Parathyroid adenoma (tissue), 2 donors: Measurements from ENCODE around the gene TANGO2.
A peak's percentile ranks its signal among the peaks of the same experiment; 100 is the strongest.

Experiments
- H2AFZ ChIP-seq: fragments of 300-600 bp; sonication (generic); one replicate; pipeline ENCODE4 v1.7.0; 2017; ENCODE audit warnings: antibody characterized with exemption, mild to moderate bottlenecking
- H3K27ac ChIP-seq: fragments of 300-600 bp; sonication (generic); one replicate; pipeline ENCODE4 v1.7.0; 2017
- H3K27me3 ChIP-seq: fragments of 300-600 bp; sonication (generic); one replicate; pipeline ENCODE4 v1.7.0; 2017; ENCODE audit warnings: low read length; ENCODE audit not compliant: control insufficient read depth, insufficient read depth
- H3K36me3 ChIP-seq: fragments of 300-600 bp; sonication (generic); one replicate; pipeline ENCODE4 v1.7.0; 2017; ENCODE audit warnings: low read length; ENCODE audit not compliant: control insufficient read depth, insufficient read depth
- H3K4me1 ChIP-seq: fragments of 300-600 bp; sonication (generic); one replicate; pipeline ENCODE4 v1.7.0; 2017; ENCODE audit warnings: control low read depth
- H3K4me2 ChIP-seq: fragments of 300-600 bp; sonication (generic); one replicate; pipeline ENCODE4 v1.7.0; 2017; ENCODE audit warnings: low read length
- H3K4me3 ChIP-seq: fragments of 300-600 bp; sonication (generic); one replicate; pipeline ENCODE4 v1.7.0; 2017; ENCODE audit warnings: low read depth, low read length
- H3K79me2 ChIP-seq: fragments of 300-600 bp; sonication (generic); one replicate; pipeline ENCODE4 v1.7.0; 2017; ENCODE audit warnings: control low read depth
- H3K9ac ChIP-seq: fragments of 300-600 bp; sonication (generic); one replicate; pipeline ENCODE4 v1.7.0; 2017; ENCODE audit warnings: mild to moderate bottlenecking
- H3K9me3 ChIP-seq: fragments of 300-600 bp; sonication (generic); one replicate; pipeline ENCODE4 v1.7.0; 2017; ENCODE audit warnings: low read length; ENCODE audit not compliant: control insufficient read depth
- TF ChIP-seq, protein P1 (sequence below): fragments of 300-600 bp; sonication (generic); IDR thresholded peaks from one replicate; pipeline ENCODE4 v1.7.0; 2017; ENCODE audit warnings: antibody characterized with exemption, mild to moderate bottlenecking
- donor health status: primary hyperparathyroidism.

The TANGO2 gene, protein sequence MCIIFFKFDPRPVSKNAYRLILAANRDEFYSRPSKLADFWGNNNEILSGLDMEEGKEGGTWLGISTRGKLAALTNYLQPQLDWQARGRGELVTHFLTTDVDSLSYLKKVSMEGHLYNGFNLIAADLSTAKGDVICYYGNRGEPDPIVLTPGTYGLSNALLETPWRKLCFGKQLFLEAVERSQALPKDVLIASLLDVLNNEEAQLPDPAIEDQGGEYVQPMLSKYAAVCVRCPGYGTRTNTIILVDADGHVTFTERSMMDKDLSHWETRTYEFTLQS

DNA sequence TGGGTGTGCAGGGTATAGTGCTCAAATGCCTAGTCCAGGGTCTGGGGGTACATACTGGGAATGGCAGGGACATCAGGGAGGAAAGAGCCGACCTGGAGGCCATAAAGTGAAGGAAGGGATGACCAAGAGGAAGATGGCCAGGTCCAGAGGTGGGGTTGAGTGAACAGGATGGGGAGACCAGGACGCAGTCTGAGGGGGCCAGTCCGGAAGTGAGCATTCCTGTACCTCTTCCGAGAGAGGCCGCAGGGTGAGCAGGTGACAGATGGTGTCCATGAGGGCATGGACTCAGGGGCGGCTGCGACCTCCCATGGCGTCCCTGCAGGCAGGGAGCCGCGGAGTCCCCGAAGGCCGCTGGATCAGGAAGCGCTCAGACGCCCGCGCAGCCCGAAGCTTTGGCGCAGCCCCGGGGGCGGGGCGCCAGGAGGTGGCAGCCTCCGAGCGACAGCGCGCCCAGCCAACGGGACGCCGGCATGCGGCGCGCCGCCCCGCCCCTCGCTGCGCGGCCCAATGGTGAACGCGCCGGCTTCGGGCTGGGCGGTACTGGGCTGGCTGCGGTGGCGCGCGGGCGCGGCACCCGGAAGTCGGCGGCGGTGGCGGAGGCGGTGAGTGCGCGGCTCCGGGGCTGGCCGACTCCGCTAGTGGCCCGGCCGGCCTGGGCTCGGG is at the start of gene TANGO2:
Gene TANGO2, plus strand, starts transcription at position 578 of the 663 bp plus-strand sequence. CDS start 15,689 bp downstream, outside the sequence.
- no peak within 1 kb of the TSS for H3K9ac ChIP-seq
- TF ChIP-seq, protein P1, sequence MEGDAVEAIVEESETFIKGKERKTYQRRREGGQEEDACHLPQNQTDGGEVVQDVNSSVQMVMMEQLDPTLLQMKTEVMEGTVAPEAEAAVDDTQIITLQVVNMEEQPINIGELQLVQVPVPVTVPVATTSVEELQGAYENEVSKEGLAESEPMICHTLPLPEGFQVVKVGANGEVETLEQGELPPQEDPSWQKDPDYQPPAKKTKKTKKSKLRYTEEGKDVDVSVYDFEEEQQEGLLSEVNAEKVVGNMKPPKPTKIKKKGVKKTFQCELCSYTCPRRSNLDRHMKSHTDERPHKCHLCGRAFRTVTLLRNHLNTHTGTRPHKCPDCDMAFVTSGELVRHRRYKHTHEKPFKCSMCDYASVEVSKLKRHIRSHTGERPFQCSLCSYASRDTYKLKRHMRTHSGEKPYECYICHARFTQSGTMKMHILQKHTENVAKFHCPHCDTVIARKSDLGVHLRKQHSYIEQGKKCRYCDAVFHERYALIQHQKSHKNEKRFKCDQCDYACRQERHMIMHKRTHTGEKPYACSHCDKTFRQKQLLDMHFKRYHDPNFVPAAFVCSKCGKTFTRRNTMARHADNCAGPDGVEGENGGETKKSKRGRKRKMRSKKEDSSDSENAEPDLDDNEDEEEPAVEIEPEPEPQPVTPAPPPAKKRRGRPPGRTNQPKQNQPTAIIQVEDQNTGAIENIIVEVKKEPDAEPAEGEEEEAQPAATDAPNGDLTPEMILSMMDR = no peak
- H2AFZ ChIP-seq = peak within 1 kb of the TSS; percentile 79
- no peaks in the 10 kb centered on the region for H3K9me3 ChIP-seq
- H3K36me3 ChIP-seq = no peaks in the 10 kb centered on the region
- peak within 1 kb of the TSS; percentile 99 for H3K4me3 ChIP-seq
- H3K79me2 ChIP-seq = peaks cover 10% of the 10 kb centered on the region
- peak within 1 kb of the TSS; percentile 69 for H3K27ac ChIP-seq
- peak within 1 kb of the TSS; percentile 100 for H3K4me2 ChIP-seq
- no peaks in the 10 kb centered on the region for H3K27me3 ChIP-seq
- no peaks in the 10 kb centered on the region for H3K4me1 ChIP-seq

DNA sequence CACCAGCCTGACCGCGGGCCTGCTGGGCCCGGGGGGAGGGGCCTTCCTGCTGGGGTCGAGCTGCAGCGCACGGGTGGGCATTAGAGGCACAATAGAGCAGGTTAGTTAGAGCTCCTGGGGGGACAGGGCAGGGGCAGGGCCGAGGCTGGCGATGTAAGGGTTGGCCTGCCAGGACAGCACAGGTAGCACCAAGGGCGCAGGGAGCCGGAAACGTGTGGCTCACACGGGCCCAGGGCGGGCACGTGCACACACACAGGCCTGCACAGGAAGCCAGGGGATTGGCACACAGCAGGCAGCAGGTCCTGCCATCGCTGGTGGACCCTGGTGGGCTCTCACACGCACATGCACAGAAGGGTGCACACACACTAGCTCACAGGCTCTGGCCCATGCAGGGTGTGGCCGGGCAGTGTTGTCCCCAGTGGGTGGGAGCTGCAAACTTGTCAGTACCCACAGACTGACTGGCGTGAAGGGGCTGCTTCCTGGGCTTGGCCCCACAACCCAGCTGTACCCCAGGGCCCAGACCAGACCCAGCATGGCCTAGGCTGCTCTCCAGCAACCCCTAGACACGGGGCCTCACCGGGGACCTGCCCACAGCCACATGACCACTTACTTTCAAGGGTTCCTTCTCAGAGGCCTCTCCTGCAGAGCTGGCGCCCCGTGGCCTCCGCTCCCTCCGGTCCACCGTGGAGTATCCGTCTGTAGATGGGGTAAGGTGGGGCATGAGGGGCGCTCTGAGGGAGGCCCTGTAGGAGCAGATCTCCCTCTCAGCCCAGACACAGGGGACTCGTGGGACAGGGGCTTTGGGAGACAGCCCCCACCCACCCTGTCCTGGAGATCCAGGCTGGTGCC is 49.4 kb upstream of the TANGO2 start:
- Histone ChIP-seq H3K27me3 (no peaks in the 10 kb centered on the region), H2AFZ (no peak overlapping the region), H3K9ac (no peak overlapping the region), H3K36me3 (no peaks in the 10 kb centered on the region), H3K9me3 (no peaks in the 10 kb centered on the region), H3K4me1 (no peaks in the 10 kb centered on the region), H3K79me2 (no peaks in the 10 kb centered on the region), H3K27ac (no peak overlapping the region), H3K4me3 (no peak overlapping the region), H3K4me2 (no peak overlapping the region)
- TF ChIP-seq, protein P1 = no peak

DNA sequence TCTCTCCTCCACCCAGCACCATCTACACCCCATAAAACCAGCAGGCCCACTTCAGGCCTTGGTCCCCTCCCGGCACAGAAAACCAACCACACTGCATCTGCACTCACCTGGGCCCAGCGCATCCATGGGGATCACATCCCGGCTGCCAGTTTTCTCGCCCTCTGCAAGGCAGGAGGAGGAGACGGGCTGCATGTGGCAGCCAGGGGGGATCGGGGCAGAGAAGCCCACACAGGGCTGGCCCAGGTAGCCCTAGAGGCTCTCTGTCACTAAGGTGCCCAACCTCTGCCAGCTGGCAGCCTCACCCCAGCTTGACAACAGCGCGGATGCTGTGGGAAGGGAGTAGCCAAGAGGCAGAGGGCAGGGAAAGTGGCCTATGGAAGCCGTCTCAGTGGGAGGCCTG is 48.7 kb upstream of the TANGO2 start:
- Histone ChIP-seq H3K36me3 (no peaks in the 10 kb centered on the region), H3K79me2 (no peaks in the 10 kb centered on the region), H3K27ac (no peak overlapping the region), H3K4me2 (no peak overlapping the region), H3K27me3 (no peaks in the 10 kb centered on the region), H3K9me3 (no peaks in the 10 kb centered on the region), H3K9ac (no peak overlapping the region), H3K4me3 (no peak overlapping the region), H2AFZ (no peak overlapping the region), H3K4me1 (no peaks in the 10 kb centered on the region)
- TF ChIP-seq, protein P1 = no peak

DNA sequence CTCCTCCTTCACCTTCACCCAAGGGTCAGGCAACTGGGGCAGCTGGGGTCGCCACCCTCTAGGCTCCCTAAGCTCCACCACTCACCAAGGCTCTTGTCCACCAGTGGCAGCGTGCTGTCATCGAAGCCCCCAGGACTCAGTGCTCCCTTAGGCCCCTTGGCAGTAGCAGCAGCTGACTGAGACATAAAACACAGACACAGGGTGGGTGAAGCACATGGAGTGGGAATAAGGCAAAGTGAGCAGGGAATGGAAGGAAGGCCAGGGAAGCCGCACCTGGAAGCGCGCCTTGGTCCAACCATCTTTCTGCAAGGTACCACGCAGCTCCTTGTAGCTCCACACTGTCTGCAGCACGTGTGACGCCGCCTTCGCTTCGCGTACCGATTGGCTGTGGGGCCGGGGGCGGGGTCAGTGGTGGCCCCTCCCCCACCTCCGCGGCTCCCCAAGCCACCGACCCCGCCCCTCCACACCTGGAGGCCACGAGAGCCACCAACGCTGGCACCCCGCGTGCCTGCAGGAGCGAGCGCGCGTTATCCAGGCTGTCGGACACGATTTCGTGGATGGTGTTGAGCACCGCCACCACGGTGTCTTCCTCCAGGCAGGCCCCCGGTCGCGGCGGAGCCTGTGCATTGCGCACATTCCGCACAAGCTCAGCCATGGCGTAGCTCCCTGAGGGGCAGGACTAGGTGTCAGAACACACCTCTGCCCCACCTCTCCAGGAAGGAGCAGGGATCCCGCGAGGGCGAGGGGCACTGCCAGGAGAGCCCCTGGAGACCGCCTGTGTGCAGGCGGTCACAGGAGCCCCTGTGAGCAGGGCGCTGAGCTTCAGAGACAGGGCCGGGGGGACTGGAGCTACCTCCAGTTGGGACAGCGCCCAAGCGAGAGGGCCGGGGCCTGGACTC is 48.0 kb upstream of the TANGO2 start:
- Histone ChIP-seq H2AFZ (no peak overlapping the region), H3K4me2 (no peak overlapping the region), H3K27ac (no peak overlapping the region), H3K79me2 (no peaks in the 10 kb centered on the region), H3K4me1 (no peaks in the 10 kb centered on the region), H3K27me3 (no peaks in the 10 kb centered on the region), H3K36me3 (no peaks in the 10 kb centered on the region), H3K9me3 (no peaks in the 10 kb centered on the region), H3K4me3 (no peak overlapping the region), H3K9ac (no peak overlapping the region)
- TF ChIP-seq, protein P1 = no peak
